CD4-positive, alpha-beta T cell treated with Interleukin-17A for 1 hour (primary cell): Measurements from ENCODE around the gene ARL5A.

Experiments
- DNase-seq: peaks from one replicate; pipeline ENCODE4 v3.0.0-alpha.2; 2020

Gene ARL5A

DNA sequence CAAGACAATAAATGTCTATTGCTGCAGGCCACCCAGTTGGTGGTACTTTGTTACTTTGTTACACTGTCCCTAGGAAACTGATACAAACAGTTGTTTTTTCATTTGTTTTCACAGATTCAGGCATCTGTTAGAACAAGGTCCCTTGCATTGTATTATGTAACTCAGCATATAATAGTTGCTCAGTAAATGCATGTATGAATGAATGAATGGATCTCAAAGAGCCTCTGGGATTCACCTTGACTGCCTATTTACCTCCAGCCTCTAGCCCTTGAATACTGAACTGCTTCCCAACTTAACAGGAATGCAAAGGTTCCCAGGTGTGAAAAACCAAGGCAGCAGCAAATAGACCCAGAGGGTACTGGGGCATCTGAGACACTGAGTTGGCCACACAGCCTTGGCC is 66.5 kb downstream of the ARL5A start:
- DNase-seq = no peak

DNA sequence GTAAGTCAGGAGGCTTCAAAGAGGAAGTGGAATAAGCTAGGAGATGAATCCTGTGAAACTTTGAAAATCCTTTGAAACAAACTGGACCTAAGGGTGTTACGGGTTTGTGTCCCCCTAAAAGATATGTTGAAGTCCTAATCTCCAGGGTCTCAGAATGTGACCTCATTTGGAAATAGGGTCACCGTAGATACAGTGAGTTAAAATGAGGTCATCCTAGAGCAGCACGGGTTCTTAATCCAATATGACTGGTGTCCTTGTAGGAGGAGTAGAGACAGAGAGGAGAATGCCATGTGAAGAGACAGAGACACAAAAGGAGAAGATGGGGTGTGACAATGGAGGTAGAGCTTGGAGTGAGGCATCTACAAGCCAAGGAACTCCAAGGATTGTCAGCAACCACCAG is 67.0 kb downstream of the ARL5A start:
- DNase-seq = no peak

DNA sequence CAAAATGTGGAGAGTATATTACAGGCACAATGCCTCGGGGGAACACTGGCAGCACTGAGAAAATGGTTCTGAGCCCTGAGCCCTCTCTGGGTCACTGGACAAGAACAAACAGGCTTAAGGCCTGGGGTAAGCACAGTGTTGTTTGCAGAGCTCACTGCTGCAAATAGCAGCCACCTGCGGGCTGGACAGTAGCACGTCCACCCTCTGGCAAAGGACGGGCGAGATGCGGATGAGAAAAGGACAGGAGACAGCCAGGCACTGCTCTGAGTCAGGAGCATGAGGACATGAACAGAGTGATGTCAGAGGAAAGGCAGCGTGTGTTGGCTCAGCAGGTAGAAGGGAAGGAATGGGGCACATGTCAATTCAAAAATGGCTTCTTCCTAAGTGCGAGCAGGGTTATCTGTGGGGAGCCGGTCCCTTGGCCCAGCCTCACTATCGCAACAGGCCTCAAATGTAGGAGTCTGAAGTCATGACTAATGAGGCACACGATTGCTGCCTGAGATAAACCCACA is 68.0 kb downstream of the ARL5A start:
- no peak for DNase-seq

DNA sequence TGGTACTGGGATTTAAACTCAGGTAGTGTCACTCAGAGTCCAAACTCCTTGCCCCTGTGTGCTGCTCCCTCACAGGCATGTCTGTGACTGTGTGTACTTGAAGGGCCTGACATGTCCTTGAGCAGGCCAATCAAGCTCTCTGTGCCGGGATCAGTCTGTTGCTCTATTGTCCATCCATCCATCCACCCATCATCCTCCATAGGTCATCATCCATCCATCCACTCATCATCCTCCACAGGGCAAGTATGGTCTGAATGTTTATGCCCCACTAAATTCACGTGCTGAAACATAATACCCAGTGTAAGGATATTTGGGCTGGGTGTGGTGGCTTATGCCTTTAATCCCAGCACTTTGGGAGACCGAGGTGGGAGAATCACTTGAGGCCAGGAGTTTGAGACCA is 69.5 kb downstream of the ARL5A start:
- DNase-seq = no peak

DNA sequence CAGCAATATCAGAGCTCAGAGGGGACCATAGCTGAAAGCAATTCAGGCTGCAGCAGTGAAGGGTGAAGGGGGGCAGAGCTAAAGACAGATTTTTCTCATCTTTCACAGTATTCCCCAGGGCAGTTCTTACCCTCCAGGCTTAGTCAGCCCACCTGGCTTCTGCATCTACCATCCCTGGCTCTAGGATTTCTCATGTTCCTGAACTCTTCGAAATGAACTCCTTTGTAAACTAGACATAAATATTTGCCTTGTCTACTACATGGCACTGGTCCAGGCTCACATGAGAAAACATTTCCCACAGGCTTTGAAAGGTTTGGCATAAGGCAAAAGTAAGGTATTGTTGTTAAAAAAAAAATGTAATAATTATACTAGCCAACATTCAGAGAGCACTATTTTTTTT is 70.4 kb downstream of the ARL5A start:
- no peak for DNase-seq

DNA sequence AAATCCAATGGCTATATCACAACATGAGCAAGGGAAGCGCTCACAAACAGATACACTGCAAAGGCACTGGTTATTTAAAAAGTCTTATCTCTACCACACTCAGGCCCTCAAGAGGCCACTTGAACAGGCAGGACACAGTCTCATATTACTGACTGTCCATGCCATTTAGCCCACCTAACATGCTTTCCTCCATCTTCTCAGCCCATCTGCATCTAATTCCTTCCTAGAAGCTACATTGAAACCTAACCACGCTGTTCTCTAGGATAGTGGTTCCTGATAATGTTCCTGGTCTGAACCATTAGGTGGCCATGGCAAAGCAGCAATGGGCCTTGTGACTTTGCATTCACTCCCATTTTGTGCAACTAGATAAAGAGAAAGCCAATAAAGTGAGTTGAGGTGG is 71.4 kb downstream of the ARL5A start:
- no peak for DNase-seq

DNA sequence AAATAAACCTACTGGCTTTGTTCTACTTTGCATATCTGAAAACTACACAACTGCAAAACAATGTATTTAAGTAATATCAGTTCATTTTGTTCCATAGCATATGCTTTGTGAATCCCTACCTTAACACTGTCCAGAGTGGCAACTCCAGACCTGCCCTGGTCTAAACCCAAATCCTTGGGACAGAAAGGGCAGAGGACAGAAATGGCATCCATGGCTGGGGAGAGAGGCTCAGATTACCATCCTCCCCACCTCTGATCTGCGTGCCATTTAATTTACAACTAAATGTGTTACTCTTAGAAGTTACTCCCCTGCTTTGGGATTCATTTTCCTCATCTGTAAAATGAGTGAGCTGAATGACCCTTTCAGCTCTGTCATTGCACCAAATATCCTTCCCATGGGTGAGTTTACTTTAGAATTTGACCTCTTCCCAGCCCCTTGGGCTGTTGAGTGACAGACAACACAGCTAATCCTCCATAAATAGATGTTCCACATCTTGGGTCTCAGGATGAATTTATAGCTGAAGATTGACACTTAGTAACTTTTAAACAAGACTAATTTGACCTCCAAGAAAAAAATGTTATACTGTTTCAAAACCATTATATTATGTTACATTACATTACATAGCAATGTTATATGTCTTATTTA is 73.8 kb downstream of the ARL5A start:
- DNase-seq = no peak

DNA sequence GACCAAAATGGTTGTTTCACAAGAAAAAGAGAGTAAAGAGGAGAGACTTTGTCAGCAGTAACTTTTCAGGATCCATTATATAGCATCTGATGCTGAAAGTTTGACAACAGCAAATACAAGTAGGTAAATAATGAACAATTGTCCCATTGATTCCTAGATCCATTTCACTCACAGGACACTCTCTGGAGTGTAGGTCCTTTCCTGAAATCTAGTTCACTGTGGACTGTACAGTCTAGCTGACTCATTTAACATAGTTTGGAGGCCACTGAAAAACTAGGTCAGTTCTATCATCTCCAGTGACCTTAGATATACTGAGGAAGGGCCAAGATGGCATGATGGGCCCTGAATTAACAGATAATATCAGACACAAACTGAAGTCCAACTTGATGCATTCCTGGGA is 74.7 kb downstream of the ARL5A start:
- DNase-seq = no peak
